Breast epithelium (tissue), 4 donors: ENCODE results near the gene MEX3C. TPM values are rescaled to one million over a fixed set of nuclear protein-coding genes. Genes with fewer than 3 reads are reported as not detected.

Source experiments
- DNase-seq, 2 donors: peaks; one replicate each; pipeline ENCODE4 v3.0.0-alpha.2; 2019; ENCODE audit warnings: low spot score in 2 of 2
- H3K27ac ChIP-seq, 2 donors: fragments of 200-600 bp; sonication (generic) in 1 of 2; one replicate each; pipeline ENCODE4 v1.5.1; 2016 to 2019; ENCODE audit warnings: mild to moderate bottlenecking in 1 of 2
- H3K27me3 ChIP-seq, 2 donors: fragments of 200-600 bp; sonication (generic) in 1 of 2; one replicate each; pipeline versions ENCODE4 v1.5.1 to v1.6.0; 2017 to 2019; ENCODE audit warnings: control low read depth in 1 of 2, mild to moderate bottlenecking in 1 of 2
- H3K36me3 ChIP-seq: fragments of 200-600 bp; one replicate; pipeline ENCODE4 v1.5.1; 2019
- H3K4me1 ChIP-seq, 2 donors: fragments of 200-600 bp; sonication (generic); one replicate each; pipeline ENCODE4 v1.5.1; 2016 to 2019; ENCODE audit warnings: control low read depth in 1 of 2
- H3K4me3 ChIP-seq, 3 donors: fragments of 200-600 bp; sonication (generic); 1 replicate in 2 of 3; 2 replicates in 1 of 3; pipeline ENCODE4 v1.5.1; 2016 to 2019; ENCODE audit warnings: mild to moderate bottlenecking in 3 of 3, moderate library complexity in 2 of 3
- H3K9me3 ChIP-seq, 2 donors: fragments of 200-600 bp; sonication (generic) in 1 of 2; one replicate each; pipeline ENCODE4 v1.5.1; 2016 to 2019; ENCODE audit warnings: control low read depth in 1 of 2
- POLR2A ChIP-seq: fragments of 450-650 bp; IDR thresholded peaks from one replicate; pipeline ENCODE4 v1.6.1; 2016; ENCODE audit warnings: antibody characterized with exemption, mild to moderate bottlenecking, moderate library complexity
- POLR2AphosphoS5 ChIP-seq, 3 donors: sonication (generic); formaldehyde crosslinking; IDR thresholded peaks; one replicate each; pipeline ENCODE4 v1.6.1; 2017; ENCODE audit warnings: antibody characterized with exemption in 3 of 3
- intact Hi-C: fragments of 100-400 bp; cut with DNase I; formaldehyde crosslinking; loops from one replicate; pipeline ENCODE4 v1.15.1; 2023; ENCODE audit warnings: low total_unique reads
- total RNA-seq, 3 donors: library from RNA; depleted of rRNA; stranded (reverse); fragments of >200 nt; gene quantifications; one replicate each; pipeline ENCODE4 v1.1.0, GENCODE V29; 2016
- TF ChIP-seq, protein P1 (sequence below), 3 donors: fragments of 450-650 bp; IDR thresholded peaks; one replicate each; pipeline ENCODE4 v1.5.1; 2016 to 2017; ENCODE audit warnings: antibody characterized with exemption in 3 of 3, mild to moderate bottlenecking in 3 of 3, moderate library complexity in 3 of 3

MEX3C gene
- total RNA-seq, 3 donors from 2014 or later = 22.4 to 42.0 (median 29.2) TPM

DNA sequence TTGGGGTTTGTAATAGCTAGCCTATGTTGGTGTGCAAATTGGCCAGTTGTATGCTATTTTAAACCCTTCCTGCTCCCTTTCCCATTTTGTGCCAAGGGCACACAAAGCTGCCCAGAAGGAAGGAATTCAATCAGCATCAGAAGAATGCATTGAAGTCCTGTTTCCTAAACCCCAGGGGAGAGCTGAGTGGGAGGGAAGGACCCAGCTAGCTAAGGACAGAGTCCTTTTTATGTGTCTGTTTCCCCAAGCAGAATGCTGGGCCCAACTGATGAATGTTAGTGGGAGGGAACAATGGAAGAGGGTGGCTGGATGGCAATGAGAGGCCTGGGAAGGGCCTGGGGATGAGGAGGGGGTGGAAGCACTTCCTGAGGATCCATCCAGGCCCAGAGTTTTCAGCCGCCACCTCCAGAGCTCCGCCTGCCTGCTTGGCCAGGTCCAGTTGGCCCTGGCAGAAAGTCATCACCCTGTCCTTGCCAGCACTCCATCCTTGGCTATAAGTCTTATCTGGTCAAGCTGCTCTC lies 32.7 kb downstream of the MEX3C start:
- no peaks in the 10 kb centered on the region for H3K27me3 ChIP-seq
- no peaks in the 10 kb centered on the region for H3K36me3 ChIP-seq
- H3K27ac ChIP-seq = peak overlapping the region; percentile 30 to 80
- H3K9me3 ChIP-seq = no peaks in the 10 kb centered on the region
- H3K4me1 ChIP-seq = no peaks in the 10 kb centered on the region
- intact Hi-C loops = no loop called here
- H3K4me3 ChIP-seq = peak overlapping the region in 1 of 3 donors; percentile 12
- no peak for TF ChIP-seq POLR2A
- TF ChIP-seq, protein P1, sequence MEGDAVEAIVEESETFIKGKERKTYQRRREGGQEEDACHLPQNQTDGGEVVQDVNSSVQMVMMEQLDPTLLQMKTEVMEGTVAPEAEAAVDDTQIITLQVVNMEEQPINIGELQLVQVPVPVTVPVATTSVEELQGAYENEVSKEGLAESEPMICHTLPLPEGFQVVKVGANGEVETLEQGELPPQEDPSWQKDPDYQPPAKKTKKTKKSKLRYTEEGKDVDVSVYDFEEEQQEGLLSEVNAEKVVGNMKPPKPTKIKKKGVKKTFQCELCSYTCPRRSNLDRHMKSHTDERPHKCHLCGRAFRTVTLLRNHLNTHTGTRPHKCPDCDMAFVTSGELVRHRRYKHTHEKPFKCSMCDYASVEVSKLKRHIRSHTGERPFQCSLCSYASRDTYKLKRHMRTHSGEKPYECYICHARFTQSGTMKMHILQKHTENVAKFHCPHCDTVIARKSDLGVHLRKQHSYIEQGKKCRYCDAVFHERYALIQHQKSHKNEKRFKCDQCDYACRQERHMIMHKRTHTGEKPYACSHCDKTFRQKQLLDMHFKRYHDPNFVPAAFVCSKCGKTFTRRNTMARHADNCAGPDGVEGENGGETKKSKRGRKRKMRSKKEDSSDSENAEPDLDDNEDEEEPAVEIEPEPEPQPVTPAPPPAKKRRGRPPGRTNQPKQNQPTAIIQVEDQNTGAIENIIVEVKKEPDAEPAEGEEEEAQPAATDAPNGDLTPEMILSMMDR (IDR thresholded peaks at IDR 0.05) = no peak
- no peak for TF ChIP-seq POLR2AphosphoS5 (IDR thresholded peaks at IDR 0.05)
- DNase-seq = peak in 1 of 2 donors; percentile 80

DNA sequence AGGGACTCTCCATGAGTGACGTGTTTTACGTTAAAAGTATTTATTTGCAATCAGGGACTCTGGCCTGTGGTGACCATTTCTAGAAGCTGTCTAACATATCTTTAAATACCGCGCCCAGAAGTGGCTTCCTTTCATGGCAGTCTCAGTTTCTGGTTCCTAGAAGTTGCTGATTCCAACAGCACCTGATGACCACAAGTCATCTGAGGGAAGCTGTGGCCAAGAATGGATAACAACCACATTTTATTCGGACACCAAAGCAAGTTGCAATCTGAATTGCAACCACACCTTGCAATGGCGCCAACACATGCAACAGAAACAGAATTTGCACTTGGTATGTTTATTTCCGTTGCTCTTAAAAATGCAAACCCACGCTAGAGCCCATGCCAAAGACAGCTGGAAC lies 33.1 kb downstream of the MEX3C start:
- intact Hi-C loops = no loop called here
- Histone ChIP-seq H3K27ac (peak overlapping the region; percentile 63 to 69), H3K4me3 (no peak overlapping the region), H3K4me1 (no peaks in the 10 kb centered on the region), H3K36me3 (no peaks in the 10 kb centered on the region), H3K27me3 (no peaks in the 10 kb centered on the region), H3K9me3 (no peaks in the 10 kb centered on the region)
- DNase-seq = peak in 1 of 2 donors; percentile 18
- TF ChIP-seq POLR2A (no peak), POLR2AphosphoS5 (IDR thresholded peaks at IDR 0.05) (peak in 1 of 3 donors; percentile 47)
- TF ChIP-seq, protein P1 (IDR thresholded peaks at IDR 0.05) = peak in 1 of 3 donors; percentile 57

DNA sequence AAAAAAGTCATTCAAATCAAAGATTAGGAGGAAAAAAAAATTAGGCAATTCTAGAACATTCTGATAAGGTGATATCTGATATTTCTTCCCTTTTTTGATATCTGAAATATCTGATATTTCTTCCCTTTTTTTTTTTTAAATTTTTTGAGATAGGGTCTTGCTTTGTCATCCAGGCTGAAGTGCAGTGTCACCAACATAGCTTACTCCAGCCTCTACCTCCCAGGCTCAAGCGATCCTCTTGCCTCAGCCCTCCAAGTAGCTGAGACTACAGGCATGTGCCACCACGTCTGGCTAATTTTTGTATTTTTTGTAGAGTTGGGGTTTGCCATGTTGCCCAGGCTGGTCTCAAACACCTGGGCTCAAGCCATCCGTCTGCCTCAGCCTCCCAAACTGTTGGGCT lies 33.9 kb downstream of the MEX3C start:
- H3K27me3 ChIP-seq = no peaks in the 10 kb centered on the region
- H3K36me3 ChIP-seq = no peaks in the 10 kb centered on the region
- no peak for DNase-seq
- intact Hi-C loops = no loop called here
- H3K4me1 ChIP-seq = no peaks in the 10 kb centered on the region
- TF ChIP-seq, protein P1 (IDR thresholded peaks at IDR 0.05) = no peak
- TF ChIP-seq POLR2AphosphoS5 (IDR thresholded peaks at IDR 0.05) = no peak
- no peak for TF ChIP-seq POLR2A
- H3K9me3 ChIP-seq = no peaks in the 10 kb centered on the region
- H3K4me3 ChIP-seq = no peak overlapping the region
- peak overlapping the region in 1 of 2 donors; percentile 63 for H3K27ac ChIP-seq

DNA sequence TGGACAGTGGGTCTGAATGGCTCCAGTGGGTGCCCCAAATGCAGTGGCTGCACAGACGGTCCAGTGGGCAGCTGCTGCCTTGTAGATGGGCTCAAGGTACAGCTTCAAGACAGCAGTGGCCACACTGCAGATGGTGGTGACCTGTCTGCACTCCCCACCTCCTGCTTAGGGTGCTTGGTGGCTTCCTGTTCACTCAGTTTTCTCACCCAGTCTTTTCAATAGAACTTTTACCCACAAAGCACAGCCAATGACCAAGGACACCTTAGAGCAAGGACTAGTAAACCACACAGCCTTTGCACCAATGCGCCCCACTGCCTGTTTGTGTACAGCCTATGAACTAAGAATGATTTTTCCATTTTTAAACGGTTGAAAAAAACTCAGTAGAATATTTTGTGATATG lies 34.9 kb downstream of the MEX3C start:
- DNase-seq = no peak
- no peak overlapping the region for H3K4me3 ChIP-seq
- intact Hi-C loops = no loop called here
- H3K36me3 ChIP-seq = no peaks in the 10 kb centered on the region
- no peaks in the 10 kb centered on the region for H3K9me3 ChIP-seq
- H3K27ac ChIP-seq = no peak overlapping the region
- no peaks in the 10 kb centered on the region for H3K27me3 ChIP-seq
- TF ChIP-seq, protein P1 (IDR thresholded peaks at IDR 0.05) = no peak
- TF ChIP-seq POLR2AphosphoS5 (IDR thresholded peaks at IDR 0.05) = no peak
- no peaks in the 10 kb centered on the region for H3K4me1 ChIP-seq

DNA sequence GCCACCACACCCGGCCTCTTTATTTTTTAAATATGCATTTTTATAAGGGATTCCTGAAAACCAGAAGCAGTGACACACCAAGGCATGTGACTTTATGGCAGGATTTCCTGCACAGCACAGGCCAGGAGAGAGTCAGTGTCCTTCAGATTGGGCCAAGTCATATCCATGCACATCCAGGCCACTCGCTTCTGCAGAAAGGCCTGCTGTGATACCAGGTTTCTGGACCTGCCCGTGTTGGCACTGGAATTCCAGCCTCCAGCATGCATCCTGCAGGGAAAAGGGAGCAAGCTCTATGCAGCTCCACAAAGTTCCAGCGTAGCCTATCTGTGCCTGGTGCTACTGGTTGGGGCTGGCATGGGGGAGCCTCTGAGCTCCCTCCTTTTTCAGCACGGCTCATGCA lies 36.8 kb downstream of the MEX3C start:
- intact Hi-C loops = no loop called here
- H3K27me3 ChIP-seq = no peaks in the 10 kb centered on the region
- no peaks in the 10 kb centered on the region for H3K9me3 ChIP-seq
- no peaks in the 10 kb centered on the region for H3K36me3 ChIP-seq
- no peak overlapping the region for H3K27ac ChIP-seq
- TF ChIP-seq POLR2A = no peak
- no peak for TF ChIP-seq POLR2AphosphoS5 (IDR thresholded peaks at IDR 0.05)
- TF ChIP-seq, protein P1 (IDR thresholded peaks at IDR 0.05) = no peak
- H3K4me3 ChIP-seq = no peak overlapping the region
- no peak for DNase-seq
- no peaks in the 10 kb centered on the region for H3K4me1 ChIP-seq
